H9 (cell line): ENCODE measurements around the gene PRRC1. TPM values are rescaled to one million over a fixed set of nuclear protein-coding genes. Genes with fewer than 3 reads are reported as not detected.

Source experiments
- DNase-seq: peaks from one replicate; pipeline ENCODE4 v3.0.0-alpha.2; 2017
- H2AFZ ChIP-seq: one replicate; pipeline ENCODE4 v1.6.1; 2013; ENCODE audit warnings: mild to moderate bottlenecking, low read length, control low read depth, moderate library complexity
- H2AK5ac ChIP-seq: 2 replicates; pipeline ENCODE4 v1.6.1; 2013; ENCODE audit warnings: low read length, control low read depth, mixed read lengths; ENCODE audit not compliant: insufficient read length
- H2BK120ac ChIP-seq: one replicate; pipeline ENCODE4 v1.6.1; 2013; ENCODE audit warnings: low read depth, mild to moderate bottlenecking, low read length, control low read depth, inconsistent platforms; ENCODE audit not compliant: poor library complexity, severe bottlenecking
- H2BK12ac ChIP-seq: 2 replicates; pipeline ENCODE4 v1.6.1; 2013; ENCODE audit warnings: low read length, control low read depth, mixed read lengths, low read depth; ENCODE audit not compliant: insufficient read length
- H2BK15ac ChIP-seq: 2 replicates; pipeline ENCODE4 v1.6.1; 2013; ENCODE audit warnings: low read depth, low read length, control low read depth
- H2BK20ac ChIP-seq: one replicate; pipeline ENCODE4 v1.6.1; 2013; ENCODE audit warnings: low read depth, mild to moderate bottlenecking, low read length, control low read depth, inconsistent platforms; ENCODE audit not compliant: poor library complexity, severe bottlenecking
- H2BK5ac ChIP-seq: 2 replicates; pipeline ENCODE4 v1.6.1; 2013; ENCODE audit warnings: low read length, control low read depth, mixed read lengths; ENCODE audit not compliant: insufficient read length
- H3K14ac ChIP-seq: 2 replicates; pipeline ENCODE4 v1.6.1; 2013; ENCODE audit warnings: low read length, control low read depth; ENCODE audit not compliant: insufficient read depth
- H3K18ac ChIP-seq: 2 replicates; pipeline ENCODE4 v1.6.1; 2013; ENCODE audit warnings: low read depth, mild to moderate bottlenecking, mixed read lengths, low read length, control low read depth; ENCODE audit not compliant: insufficient read length
- H3K23ac ChIP-seq: 2 replicates; pipeline ENCODE4 v1.6.1; 2013; ENCODE audit warnings: low read length, control low read depth, mixed read lengths, low read depth; ENCODE audit not compliant: insufficient read length
- H3K23me2 ChIP-seq: 2 replicates; pipeline ENCODE4 v1.6.1; 2013; ENCODE audit warnings: low read depth, mild to moderate bottlenecking, mixed read lengths, low read length, control low read depth; ENCODE audit not compliant: insufficient read length, poor library complexity, severe bottlenecking
- H3K27ac ChIP-seq: 2 replicates; pipeline ENCODE4 v1.5.1; 2013; ENCODE audit warnings: low read length, control low read depth, mixed read lengths, low read depth; ENCODE audit not compliant: insufficient read length
- H3K27me3 ChIP-seq: 2 replicates; pipeline ENCODE4 v1.6.1; 2013; ENCODE audit warnings: low read length, control low read depth, inconsistent platforms; ENCODE audit not compliant: insufficient read depth
- H3K4ac ChIP-seq: 2 replicates; pipeline ENCODE4 v1.6.1; 2013; ENCODE audit warnings: low read depth, mild to moderate bottlenecking, control low read depth, inconsistent platforms, low read length, moderate library complexity
- H3K4me1 ChIP-seq: 2 replicates; pipeline ENCODE4 v1.6.1; 2013; ENCODE audit warnings: low read length, control low read depth, inconsistent platforms; ENCODE audit not compliant: insufficient read depth
- H3K4me2 ChIP-seq: 2 replicates; pipeline ENCODE4 v1.6.1; 2013; ENCODE audit warnings: low read length, control low read depth, mixed read lengths; ENCODE audit not compliant: insufficient read length, insufficient read depth
- H3K56ac ChIP-seq: 2 replicates; pipeline ENCODE4 v1.6.1; 2013; ENCODE audit warnings: low read depth, mild to moderate bottlenecking, mixed read lengths, low read length, control low read depth; ENCODE audit not compliant: insufficient read length
- H3K79me1 ChIP-seq: 2 replicates; pipeline ENCODE4 v1.6.1; 2013; ENCODE audit warnings: low read depth, mild to moderate bottlenecking, moderate library complexity, low read length, control low read depth, inconsistent platforms; ENCODE audit not compliant: insufficient read depth, poor library complexity, severe bottlenecking
- H3K79me2 ChIP-seq: 2 replicates; pipeline ENCODE4 v1.6.1; 2013; ENCODE audit warnings: low read length, control low read depth, inconsistent platforms; ENCODE audit not compliant: insufficient read depth
- H3K9ac ChIP-seq: 2 replicates; pipeline ENCODE4 v1.6.1; 2013; ENCODE audit warnings: low read length, control low read depth, mixed read lengths; ENCODE audit not compliant: insufficient read length; ENCODE audit errors: extremely low read depth
- H3K9me3 ChIP-seq: one replicate; pipeline ENCODE4 v1.6.1; 2013; ENCODE audit warnings: low read depth, low read length, inconsistent platforms; ENCODE audit not compliant: control insufficient read depth
- H3T11ph ChIP-seq: one replicate; pipeline ENCODE4 v1.6.1; 2013; ENCODE audit warnings: mild to moderate bottlenecking, low read length, control low read depth, inconsistent platforms
- H4K20me1 ChIP-seq: one replicate; pipeline ENCODE4 v1.6.1; 2013; ENCODE audit not compliant: control insufficient read depth, insufficient read length, insufficient read depth
- H4K5ac ChIP-seq: 2 replicates; pipeline ENCODE4 v1.6.1; 2013; ENCODE audit warnings: low read depth, mild to moderate bottlenecking, mixed read lengths, low read length, control low read depth; ENCODE audit not compliant: insufficient read length
- H4K8ac ChIP-seq: replicated peaks from 2 replicates; pipeline ENCODE4 v1.6.1; 2013; ENCODE audit warnings: low read length, control low read depth, mixed read lengths, low read depth; ENCODE audit not compliant: insufficient read length
- H4K91ac ChIP-seq: 2 replicates; pipeline ENCODE4 v1.6.1; 2013; ENCODE audit warnings: low read depth, mild to moderate bottlenecking, moderate library complexity, mixed read lengths, low read length, control low read depth; ENCODE audit not compliant: insufficient read length
- H3K27ac Mint-ChIP-seq, 3 experiments: 2 replicates in 2 of 3; 3 replicates in 1 of 3; pipeline ENCODE4 v1.8.0; 2020 to 2021; ENCODE audit warnings: mixed read lengths in 3 of 3, mild to moderate bottlenecking in 1 of 3, moderate library complexity in 1 of 3
- H3K27me3 Mint-ChIP-seq: 2 replicates; pipeline ENCODE4 v1.8.0; 2021; ENCODE audit warnings: low read depth, mild to moderate bottlenecking, moderate library complexity, mixed read lengths
- H3K36me3 Mint-ChIP-seq, 3 experiments: 2 replicates in 2 of 3; 3 replicates in 1 of 3; pipeline ENCODE4 v1.8.0; 2020 to 2021; ENCODE audit warnings: low read depth in 3 of 3, mixed read lengths in 3 of 3; ENCODE audit not compliant: insufficient read depth in 1 of 3
- H3K4me1 Mint-ChIP-seq, 2 experiments: 2 replicates each; pipeline ENCODE4 v1.8.0; 2020; ENCODE audit warnings: mixed read lengths in 2 of 2
- H3K4me3 Mint-ChIP-seq, 2 experiments: 2 replicates in 1 of 2; 3 replicates in 1 of 2; pipeline ENCODE4 v1.8.0; 2020 to 2021; ENCODE audit warnings: mild to moderate bottlenecking in 2 of 2, mixed read lengths in 2 of 2, moderate library complexity in 1 of 2
- H3K9me3 Mint-ChIP-seq, 2 experiments: 2 replicates in 1 of 2; 3 replicates in 1 of 2; pipeline ENCODE4 v1.8.0; 2020; ENCODE audit warnings: mild to moderate bottlenecking in 2 of 2, mixed read lengths in 2 of 2, moderate library complexity in 1 of 2
- CTCF ChIP-seq: fragments of 200-600 bp; sonication (generic); conservative IDR thresholded peaks from 3 replicates; pipeline ENCODE4 v1.8.0; 2021; ENCODE audit warnings: antibody characterized with exemption, mild to moderate bottlenecking
- WGBS: extraction: QIAGEN DNeasy Blood & Tissue Kit; methylation state at CpG from one replicate; pipeline ENCODE4 v1.1.7; 2013; ENCODE audit warnings: missing lambda C conversion rate, low lambda C conversion rate, mixed read lengths; ENCODE audit not compliant: insufficient read length; ENCODE audit errors: extremely low coverage; 5-methylcytosine and 5-hydroxymethylcytosine counted together
- total RNA-seq: library from RNA; stranded (reverse); gene quantifications from 2 replicates; pipeline ENCODE4 v1.2.1, GENCODE V29; 2021

The PRRC1 gene
- total RNA-seq, 1 experiment from 2014 or later = 70.7 TPM

DNA sequence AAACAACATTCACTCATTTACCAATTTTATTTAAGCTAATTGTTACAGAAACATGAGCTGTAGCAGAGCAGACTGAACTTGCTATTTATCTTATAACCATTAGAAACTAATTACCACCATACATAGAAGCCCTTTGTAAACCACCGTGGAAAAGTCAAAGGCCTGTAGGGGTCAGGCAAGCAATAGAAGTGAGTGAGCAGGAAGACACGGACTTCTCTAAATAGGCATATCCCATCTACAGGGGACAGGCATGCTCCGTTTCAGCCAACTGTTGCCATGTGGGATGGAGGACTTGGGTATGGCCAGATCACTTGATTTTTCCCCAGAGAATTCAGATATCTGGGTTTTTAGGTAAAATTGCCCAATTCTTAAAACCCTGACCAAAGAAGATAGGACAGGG, 44.8 kb downstream of the PRRC1 start:
- no peak overlapping the region for H3K18ac ChIP-seq
- H3K9ac ChIP-seq = no peak overlapping the region
- no peaks in the 10 kb centered on the region for H3K23me2 ChIP-seq
- no peak overlapping the region for H3K4me2 ChIP-seq
- no CpG with 5 or more reads among the region's 3 CpGs for WGBS
- DNase-seq = peak; percentile 49
- peaks cover 0 to 2% (median 0%) of the 10 kb centered on the region in 3 experiments; a peak in 1 of 7 replicates for H3K36me3 Mint-ChIP-seq
- no peak overlapping the region for H2AK5ac ChIP-seq
- H3K14ac ChIP-seq = no peak overlapping the region
- no peak overlapping the region for H3K27ac ChIP-seq
- H4K8ac ChIP-seq = no peak overlapping the region
- no peak overlapping the region for H3K27ac Mint-ChIP-seq
- peaks cover 4% of the 10 kb centered on the region; the same call in 1 of the 2 replicates for H3K27me3 Mint-ChIP-seq
- H3K4me1 Mint-ChIP-seq = peaks cover under 1 to 1% of the 10 kb centered on the region in 2 experiments; a peak in 2 of 4 replicates
- H2BK15ac ChIP-seq = no peak overlapping the region
- no peaks in the 10 kb centered on the region for H3K27me3 ChIP-seq
- H2AFZ ChIP-seq = no peak overlapping the region
- H4K20me1 ChIP-seq = no peaks in the 10 kb centered on the region
- H3K4me3 Mint-ChIP-seq = no peak overlapping the region
- H2BK12ac ChIP-seq = no peak overlapping the region
- TF ChIP-seq CTCF = peak; percentile 69
- no peak overlapping the region for H3K56ac ChIP-seq
- H3K79me1 ChIP-seq = no peaks in the 10 kb centered on the region
- no peaks in the 10 kb centered on the region for H3K9me3 ChIP-seq
- H2BK5ac ChIP-seq = no peak overlapping the region
- no peaks in the 10 kb centered on the region for H3K9me3 Mint-ChIP-seq
- H2BK20ac ChIP-seq = no peak overlapping the region
- H3K23ac ChIP-seq = no peak overlapping the region
- no peaks in the 10 kb centered on the region for H3K4me1 ChIP-seq
- no peak overlapping the region for H4K5ac ChIP-seq
- H3K79me2 ChIP-seq = no peaks in the 10 kb centered on the region
- H2BK120ac ChIP-seq = no peak overlapping the region
- no peak overlapping the region for H3T11ph ChIP-seq
- no peak overlapping the region for H3K4ac ChIP-seq
- no peak overlapping the region for H4K91ac ChIP-seq
